SK-N-MC (cell line): ENCODE results near the gene PIH1D2.

Experiments
- DNase-seq: peaks from one replicate; pipeline ENCODE4 v3.0.0-alpha.2; 2011; ENCODE audit warnings: low read depth, low spot score
- H3K27ac ChIP-seq: fragments of 200-600 bp; sonication (generic); 2 replicates; pipeline ENCODE4 v1.5.1; 2016; ENCODE audit warnings: mixed run types
- H3K36me3 ChIP-seq: fragments of 200-600 bp; sonication (generic); 2 replicates; pipeline ENCODE4 v1.6.1; 2017; ENCODE audit warnings: antibody characterized with exemption, low read length, mixed read lengths; ENCODE audit not compliant: insufficient read depth
- H3K4me3 ChIP-seq: fragments of 200-600 bp; sonication (generic); 2 replicates; pipeline ENCODE4 v1.5.1; 2016
- H3K9ac ChIP-seq: fragments of 200-600 bp; sonication (generic); 2 replicates; pipeline ENCODE4 v1.8.0; 2017; ENCODE audit warnings: mixed run types, mixed read lengths; ENCODE audit not compliant: insufficient read length
- H3K9me3 ChIP-seq: fragments of 200-600 bp; sonication (generic); 2 replicates; pipeline ENCODE4 v1.6.1; 2017; ENCODE audit warnings: low read depth, mild to moderate bottlenecking, antibody characterized with exemption, low read length, moderate library complexity, mixed read lengths
- EZH2 ChIP-seq: fragments of 200-600 bp; sonication (generic); IDR thresholded peaks from one replicate; pipeline ENCODE4 v1.6.1; 2017; ENCODE audit warnings: antibody characterized with exemption
- FOXP2 ChIP-seq: optimal IDR thresholded peaks from 2 replicates; pipeline ENCODE3; 2011; ENCODE audit warnings: mild to moderate bottlenecking, moderate library complexity; ENCODE audit not compliant: insufficient read depth; ENCODE audit errors: extremely low read length, control extremely low read depth
- POLR2AphosphoS5 ChIP-seq: IDR thresholded peaks from 2 replicates; pipeline ENCODE4 v1.6.1; 2012; ENCODE audit warnings: mild to moderate bottlenecking, low read depth, low read length, borderline replicate concordance

PIH1D2 gene

DNA sequence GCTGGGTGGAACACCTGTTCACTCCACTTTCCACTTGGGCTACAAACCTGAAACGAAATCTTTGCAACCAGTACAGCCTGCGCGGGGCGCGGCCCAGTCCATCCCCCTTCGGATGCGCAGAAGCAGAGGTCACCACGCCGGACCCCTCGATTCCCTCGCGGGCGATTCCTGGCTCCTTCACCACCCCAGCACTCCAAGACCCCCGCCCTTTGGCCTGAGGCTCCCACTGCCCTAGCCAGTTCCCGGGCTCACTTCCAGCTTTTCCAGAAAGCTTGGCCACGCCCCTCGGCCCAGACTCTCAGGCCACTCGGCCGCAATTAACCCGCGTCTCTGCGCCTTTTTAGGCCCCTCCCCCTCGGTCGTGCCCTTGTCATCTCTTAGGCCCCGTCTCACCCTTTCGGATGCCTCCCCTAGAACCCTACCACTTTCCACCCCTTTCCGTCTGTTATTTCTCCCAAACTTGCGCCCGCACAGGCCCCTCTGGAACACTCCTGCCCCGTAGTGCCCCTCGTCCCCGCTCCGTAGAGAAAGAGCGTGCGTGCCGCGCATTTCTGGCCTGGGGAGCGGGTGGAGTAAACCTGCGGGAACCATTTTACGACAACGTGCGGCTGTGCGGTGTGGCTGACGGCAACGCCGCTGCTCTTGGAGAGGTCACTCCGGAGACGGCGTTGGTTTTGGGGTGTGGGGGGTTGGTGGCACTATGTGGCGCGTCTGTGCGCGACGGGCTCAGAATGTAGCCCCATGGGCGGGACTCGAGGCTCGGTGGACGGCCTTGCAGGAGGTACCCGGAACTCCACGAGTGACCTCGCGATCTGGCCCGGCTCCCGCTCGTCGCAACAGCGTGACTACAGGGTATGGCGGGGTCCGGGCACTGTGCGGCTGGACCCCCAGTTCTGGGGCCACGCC, 48.8 kb downstream of the PIH1D2 start, which contains the start of gene DLAT:
Gene DLAT, plus strand, starts transcription at position 636 of the 906 bp plus-strand sequence. Its CDS starts 65 bp downstream, at position 701.
- H3K27ac ChIP-seq, result peak within 1 kb of the TSS; percentile 69
- H3K9ac ChIP-seq, result peak within 1 kb of the TSS; percentile 96
- DNase-seq, result peak; percentile 28
- H3K9me3 ChIP-seq, result no peaks in the 10 kb centered on the region
- TF ChIP-seq EZH2 (no peak), POLR2AphosphoS5 (peak; percentile 94)
- peaks cover 22% of the 10 kb centered on the region for H3K36me3 ChIP-seq
- H3K4me3 ChIP-seq, result peak within 1 kb of the TSS; percentile 82

DNA sequence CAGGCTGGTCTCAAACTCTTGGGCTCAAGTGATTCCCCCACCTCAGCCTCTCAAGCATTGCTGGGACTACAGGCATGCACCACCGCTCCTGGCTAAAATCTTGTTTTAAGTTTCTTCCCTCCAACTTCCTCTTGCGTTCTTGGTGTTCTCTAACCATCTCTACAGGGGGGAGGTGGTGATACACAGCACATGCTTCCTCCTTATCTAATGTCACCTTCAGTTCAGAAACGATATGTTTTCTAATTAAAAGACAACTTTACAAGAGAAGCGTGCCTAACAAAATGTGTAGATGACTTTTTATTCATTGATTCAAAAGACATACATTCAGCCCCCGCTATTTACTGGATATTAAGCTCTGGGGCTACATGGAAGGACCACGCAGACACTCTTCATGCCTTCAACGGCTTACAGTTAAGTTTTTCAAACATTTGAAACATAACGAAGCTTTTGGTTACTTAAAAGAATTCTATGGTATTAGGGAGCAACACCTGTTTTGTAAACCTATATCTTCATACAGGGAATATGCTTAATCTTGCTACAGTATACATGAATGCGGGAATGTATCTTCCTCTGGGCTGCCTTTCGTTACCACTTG, 49.5 kb downstream of the PIH1D2 start:
- DNase-seq, result no peak
- H3K9ac ChIP-seq, result peak overlapping the region; percentile 96
- H3K27ac ChIP-seq, result peak overlapping the region; percentile 69
- TF ChIP-seq FOXP2 (no peak), EZH2 (no peak), POLR2AphosphoS5 (no peak)
- peak overlapping the region; percentile 82 for H3K4me3 ChIP-seq
- H3K36me3 ChIP-seq, result peaks cover 21% of the 10 kb centered on the region
- H3K9me3 ChIP-seq, result no peaks in the 10 kb centered on the region

DNA sequence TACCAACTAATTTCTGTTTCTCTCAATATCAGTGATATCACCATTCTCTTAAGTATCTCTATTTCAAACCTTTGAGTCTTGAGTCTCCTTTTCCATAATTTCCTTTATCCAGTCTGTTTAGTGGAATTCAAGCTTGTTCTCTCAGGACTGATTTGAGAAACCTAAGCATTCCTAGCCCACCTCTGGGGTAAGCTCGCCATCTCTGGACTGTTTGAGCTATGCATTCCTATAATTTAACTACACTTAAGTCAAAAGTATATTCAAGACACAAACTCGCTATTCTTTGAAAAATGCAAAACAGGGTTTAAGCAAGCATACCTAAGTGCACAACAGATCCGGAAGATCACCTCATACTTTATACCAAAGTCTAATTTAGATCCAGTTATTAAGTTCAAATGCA, 50.7 kb downstream of the PIH1D2 start:
- no peak overlapping the region for H3K4me3 ChIP-seq
- no peak for TF ChIP-seq EZH2
- no peak for TF ChIP-seq FOXP2
- no peak for TF ChIP-seq POLR2AphosphoS5
- H3K36me3 ChIP-seq, result peaks cover 14% of the 10 kb centered on the region
- DNase-seq, result no peak
- H3K9ac ChIP-seq, result no peak overlapping the region
- no peaks in the 10 kb centered on the region for H3K9me3 ChIP-seq
- H3K27ac ChIP-seq, result no peak overlapping the region

DNA sequence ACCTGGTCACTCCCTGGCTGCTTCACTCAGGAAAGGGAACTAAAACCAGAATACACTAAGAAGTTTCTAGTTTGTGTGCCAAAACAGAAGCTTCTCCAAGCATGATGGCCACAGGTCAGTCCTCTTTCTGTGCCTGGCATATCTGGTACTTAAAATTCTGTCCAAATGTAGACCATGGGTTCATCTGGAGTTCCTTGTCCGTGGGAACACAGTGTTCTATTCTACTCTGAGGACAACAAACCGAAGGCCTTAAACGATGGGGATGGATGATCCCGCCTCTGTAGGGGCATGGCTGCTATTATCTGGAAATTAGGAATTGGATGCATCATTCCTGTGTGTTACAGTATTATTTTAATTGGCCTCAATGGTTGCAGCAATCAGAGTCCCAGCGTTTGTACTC, 54.8 kb downstream of the PIH1D2 start:
- no peak for TF ChIP-seq FOXP2
- TF ChIP-seq POLR2AphosphoS5, result no peak
- no peak for TF ChIP-seq EZH2
- no peak overlapping the region for H3K4me3 ChIP-seq
- no peak overlapping the region for H3K27ac ChIP-seq
- DNase-seq, result no peak
- no peaks in the 10 kb centered on the region for H3K9me3 ChIP-seq
- H3K9ac ChIP-seq, result no peak overlapping the region
- peaks cover 11% of the 10 kb centered on the region for H3K36me3 ChIP-seq
